Suppressor macrophage (primary cell): Measurements from ENCODE around the gene CREG2.
"Not testable (repeated sequence)": the region's sequence is repeated elsewhere in the genome, so short reads cannot be mapped to it uniquely, and the experiment has no call there.

Experiments
- DNase-seq, 4 experiments: peaks; one replicate each; pipeline ENCODE4 v3.0.0-alpha.2; 2020 to 2022

The CREG2 gene

DNA sequence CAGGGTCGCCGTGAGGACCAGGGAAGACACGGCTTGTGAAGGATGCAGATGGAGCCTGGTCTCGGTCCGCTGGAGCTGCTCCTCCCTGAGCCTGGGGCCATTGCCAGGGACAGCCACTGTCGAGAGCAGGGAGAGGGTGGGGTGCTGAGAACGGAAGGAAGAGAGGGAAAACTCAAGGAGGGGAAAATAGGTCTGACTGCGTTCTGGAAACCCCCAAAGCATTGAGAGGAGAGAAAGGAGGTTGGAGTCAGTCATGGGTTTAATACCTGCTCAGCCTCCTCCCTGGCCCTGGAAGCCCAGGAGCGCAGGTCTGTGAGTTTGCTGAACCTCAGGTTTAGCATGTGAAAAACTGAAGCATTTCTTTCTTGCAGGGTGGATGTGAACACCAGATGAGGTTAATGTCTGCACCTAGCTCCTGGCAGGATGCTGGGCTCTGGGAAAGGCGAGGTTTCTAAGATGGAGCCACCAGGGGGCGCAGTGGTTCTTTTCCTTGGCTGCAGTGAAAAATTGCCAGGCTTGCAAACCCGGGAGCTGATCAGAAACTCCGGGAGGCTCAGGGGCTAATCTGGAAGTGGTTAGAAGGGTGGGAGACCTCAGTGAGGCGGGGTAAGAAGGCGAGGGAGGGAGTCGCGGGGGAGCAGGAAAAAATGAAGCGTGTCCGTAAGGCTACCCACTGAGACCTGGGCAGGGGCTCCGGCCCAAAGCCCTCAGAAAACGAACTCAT, 45.2 kb downstream of the CREG2 start:
- DNase-seq, result peak; percentile 82 to 92 (median 91)

- no peak for DNase-seq
These were observed 45.9 kb downstream of the CREG2 start for GRCh38 chr2:101341421-101341820.

DNA sequence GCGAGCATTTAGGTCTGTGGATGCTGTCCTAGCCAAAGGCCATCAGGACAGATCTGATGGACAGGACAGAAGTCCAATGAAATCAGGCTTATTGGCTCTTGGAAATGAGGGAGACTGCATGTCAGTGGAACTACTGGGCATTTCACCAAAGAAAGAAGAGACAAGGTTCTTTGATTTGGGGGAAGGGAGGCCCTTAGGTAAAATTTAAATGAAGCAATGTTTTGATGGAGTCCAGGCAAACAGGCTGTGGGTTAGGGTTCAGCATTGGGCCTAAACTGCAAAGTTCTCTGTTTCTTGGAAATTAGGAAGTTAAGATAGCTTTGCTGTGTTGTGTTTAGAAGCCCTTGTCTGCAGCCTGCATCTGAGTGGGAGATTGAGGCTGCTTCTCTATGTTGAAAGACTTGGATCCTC, 47.2 kb downstream of the CREG2 start:
- peak; percentile 47 to 81 (median 70) for DNase-seq

DNA sequence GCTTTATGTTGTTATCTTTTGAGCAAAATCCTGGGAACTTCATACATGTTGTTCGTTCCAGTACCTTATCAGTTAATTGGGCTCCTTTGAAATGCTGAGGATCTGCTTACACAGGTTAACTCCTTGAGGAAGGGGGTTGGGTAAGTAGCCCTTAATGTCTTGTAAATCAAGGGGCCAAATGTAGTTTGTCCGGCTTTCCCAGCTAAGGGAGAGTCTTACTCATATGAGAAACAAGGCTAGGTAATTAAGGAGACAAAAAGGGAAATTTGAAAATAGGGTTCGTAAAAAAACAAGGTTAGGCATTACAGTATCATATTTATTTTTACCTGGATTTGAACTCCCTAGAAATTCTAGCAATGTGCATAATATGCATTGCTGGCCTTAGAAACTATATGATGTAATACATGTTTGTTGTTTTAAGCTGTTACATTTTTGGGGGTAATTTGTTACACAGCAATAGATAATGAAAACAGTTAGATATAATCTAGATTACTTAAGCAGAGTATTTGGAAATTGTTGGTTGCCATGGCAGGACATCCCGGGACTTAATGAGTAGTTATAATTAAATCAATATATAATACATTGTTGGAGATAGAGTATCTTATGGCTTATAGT, 47.9 kb downstream of the CREG2 start:
- DNase-seq, result no peak

- DNase-seq, result no peak
These were observed 49.4 kb downstream of the CREG2 start for GRCh38 chr2:101337877-101338276.

DNA sequence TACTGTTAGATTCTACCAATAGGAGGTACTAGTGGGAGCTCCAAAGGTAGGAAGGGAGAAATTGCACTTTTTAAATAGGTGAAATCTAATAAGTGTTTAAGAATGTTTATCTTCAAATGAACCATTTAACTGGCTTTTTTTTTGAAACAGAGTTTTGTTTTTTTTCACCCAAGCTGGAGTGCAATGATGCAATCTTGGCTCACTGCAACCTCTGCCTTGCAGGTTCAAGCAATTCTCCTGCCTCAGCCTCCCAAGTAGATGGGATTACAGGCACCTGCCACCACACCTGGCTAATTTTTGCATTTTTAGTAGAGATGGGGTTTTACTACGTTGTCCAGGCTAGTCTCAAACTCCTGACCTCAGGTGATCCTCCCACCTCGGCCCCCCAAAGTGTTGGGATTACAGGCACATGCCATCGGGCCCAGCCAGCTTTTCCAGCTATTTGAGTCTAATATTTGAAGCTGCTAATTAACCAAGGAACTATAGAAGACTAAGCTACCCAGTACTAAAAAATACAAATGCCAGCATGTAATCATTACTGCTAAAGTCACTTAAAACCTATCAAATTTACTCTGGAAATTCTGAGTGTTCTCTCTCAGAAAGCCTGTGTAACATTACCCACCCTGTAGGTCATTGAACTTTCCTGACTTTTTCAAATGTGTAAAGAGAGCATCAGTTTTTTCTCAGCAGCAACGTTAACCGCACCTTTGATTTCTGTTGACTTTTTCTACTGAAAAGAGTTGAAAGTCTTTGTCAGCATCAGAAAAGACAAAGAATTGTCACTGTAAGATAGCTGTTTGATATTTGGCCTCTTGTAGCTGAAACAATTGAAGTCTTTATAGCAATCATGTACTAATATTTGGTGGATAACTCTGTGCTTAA, 54.2 kb downstream of the CREG2 start:
- no peak for DNase-seq

- no peak for DNase-seq
These were observed 56.1 kb downstream of the CREG2 start for GRCh38 chr2:101331202-101331601.

GRCh38 chr2:101330253-101330933, 56.9 kb downstream of the CREG2 start:
- peak; percentile 73 to 89 (median 86) for DNase-seq

GRCh38 chr2:101329026-101329425, 58.3 kb downstream of the CREG2 start:
- DNase-seq, result no peak

DNA sequence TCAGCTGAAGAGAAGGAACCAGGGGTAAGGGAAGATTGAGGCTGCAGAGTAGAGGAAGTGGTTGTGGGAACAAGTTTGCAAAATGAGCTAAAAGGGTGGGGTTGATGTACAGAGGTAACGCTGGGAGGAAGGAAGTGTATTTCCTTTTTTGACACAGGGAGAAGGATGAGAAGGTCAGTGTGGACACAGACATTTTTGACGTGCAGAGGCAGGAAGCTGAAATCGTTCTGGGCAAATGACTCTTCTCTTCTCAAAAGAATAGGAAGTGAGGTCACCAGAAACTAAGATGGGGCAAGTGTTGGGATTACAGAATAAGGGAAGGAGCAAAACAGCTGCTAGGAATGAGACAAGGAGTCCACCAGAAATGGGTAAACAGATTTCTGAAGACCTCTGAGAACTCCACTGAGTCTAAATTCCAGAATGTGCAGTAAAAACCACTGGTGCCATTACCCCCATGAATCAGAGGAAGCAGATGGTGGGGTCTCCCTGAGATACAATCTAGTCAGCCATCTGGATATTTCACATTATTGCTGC, 58.8 kb downstream of the CREG2 start:
- DNase-seq, result peak; percentile 88 to 98 (median 92)

GRCh38 chr2:101327863-101328394, 59.4 kb downstream of the CREG2 start:
- DNase-seq, result peak in 1 of 4 experiments; percentile 22

GRCh38 chr2:101325425-101325824, 61.9 kb downstream of the CREG2 start:
- DNase-seq, result no peak

DNA sequence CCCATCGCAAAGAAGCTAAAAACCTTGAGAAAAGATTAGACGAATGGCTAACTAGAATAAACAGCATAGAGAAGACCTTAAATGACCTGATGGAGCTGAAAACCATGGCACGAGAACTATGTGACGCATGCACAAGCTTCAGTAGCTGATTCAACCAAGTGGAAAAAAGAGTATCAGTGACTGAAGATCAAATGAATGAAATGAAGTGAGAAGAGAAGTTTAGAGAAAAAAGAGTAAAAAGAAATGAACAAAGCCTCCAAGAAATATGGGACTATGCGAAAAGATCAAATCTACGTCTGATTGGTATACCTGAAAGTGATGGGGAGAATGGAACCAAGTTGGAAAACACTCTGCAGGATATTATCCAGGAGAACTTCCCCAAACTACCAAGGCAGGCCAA, 70.7 kb downstream of the CREG2 start:
- DNase-seq, result not testable (repeated sequence)

DNA sequence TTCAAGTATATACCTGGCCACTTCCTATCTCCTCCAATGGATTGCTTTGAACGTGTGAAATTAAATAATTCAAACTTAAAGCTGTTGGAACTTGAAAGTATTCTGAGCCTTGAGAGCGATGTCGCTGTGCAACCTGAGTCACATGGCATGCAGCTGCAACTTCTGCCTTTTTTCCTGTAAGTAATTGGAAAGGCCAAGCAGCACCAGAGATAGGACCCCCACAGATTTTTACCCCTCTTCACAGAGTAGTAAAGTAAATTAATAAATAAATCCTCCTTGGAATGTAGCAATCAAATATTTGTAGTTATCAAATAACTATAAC, 75.6 kb downstream of the CREG2 start:
- peak in 3 of 4 experiments; percentile 22 to 46 (median 25) for DNase-seq

DNA sequence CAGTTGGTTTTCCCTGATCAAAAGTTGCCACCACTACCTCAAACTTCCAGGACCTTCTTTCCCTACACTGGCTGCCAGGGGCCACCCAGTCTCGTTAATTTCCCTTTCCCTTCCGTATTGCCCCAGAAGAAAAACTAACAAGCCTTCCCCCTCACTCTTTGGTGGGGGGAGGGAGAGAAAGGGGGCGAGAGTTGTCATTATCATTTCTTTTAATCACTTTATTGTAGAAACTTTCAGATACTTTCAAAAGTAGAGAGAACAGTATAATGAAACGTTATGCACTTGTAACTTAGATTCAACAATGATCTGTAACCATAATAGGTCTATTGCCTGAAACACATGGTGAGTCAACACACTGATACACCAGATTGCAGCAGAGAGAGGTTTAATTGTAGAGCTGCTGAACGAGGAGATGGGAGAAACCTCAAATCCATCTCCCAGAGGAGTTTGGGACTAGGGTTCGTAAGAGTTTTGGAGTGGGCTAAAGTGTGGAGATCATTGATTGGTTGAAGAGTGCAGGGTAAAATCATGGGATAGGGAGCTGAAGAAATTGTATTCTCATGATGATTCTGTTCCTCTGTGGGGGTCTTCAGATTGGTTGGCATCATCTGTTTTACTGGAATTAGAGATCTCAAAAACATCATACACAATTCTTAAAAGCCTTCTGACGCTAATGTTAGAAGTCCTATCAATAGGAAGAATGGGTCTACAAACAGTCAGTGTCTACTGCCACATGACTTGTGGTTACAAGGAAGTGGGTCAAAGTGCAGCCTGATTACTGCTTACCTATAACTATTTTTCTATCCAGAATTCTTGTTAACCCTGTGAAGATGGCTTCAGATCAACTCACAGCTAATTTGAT, 76.2 kb downstream of the CREG2 start:
- DNase-seq, result peak in 2 of 4 experiments; percentile 27 to 35

DNA sequence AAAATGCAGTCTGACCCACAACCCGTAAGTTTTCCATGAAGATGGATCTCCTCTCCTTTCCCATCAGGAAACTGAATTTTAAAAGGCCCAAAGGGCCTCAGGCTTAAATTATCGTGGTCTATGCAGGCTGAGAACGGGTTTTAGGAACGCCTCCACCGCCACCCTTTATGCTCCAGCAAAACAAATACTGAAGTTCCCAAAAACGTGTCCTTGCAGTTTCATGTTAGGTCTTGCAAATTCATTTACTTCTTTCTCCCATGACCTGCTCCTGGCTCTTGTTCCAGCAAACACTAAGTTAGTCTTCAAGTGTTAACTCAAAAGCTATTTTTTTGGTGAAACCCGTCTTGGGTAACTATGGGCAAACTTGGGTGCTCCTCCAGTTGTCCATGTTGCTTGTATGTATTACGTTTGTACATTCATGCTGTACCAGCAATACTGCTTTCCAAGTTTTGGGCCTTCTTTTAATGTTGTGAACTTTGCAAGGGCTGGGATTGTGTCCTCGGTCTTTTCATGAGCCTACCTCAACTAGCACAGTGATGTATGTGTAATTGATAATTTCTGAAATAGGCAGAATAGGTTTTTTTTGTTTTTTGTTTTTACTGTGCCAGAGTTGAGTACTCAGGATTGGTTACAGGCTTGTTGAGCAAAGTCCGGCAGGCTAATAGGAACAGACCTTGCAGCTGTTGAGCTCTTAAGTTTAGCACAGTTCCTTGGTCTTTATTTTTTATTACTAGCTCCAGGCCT, 77.0 kb downstream of the CREG2 start:
- DNase-seq, result peak in 2 of 4 experiments; percentile 17 to 56

DNA sequence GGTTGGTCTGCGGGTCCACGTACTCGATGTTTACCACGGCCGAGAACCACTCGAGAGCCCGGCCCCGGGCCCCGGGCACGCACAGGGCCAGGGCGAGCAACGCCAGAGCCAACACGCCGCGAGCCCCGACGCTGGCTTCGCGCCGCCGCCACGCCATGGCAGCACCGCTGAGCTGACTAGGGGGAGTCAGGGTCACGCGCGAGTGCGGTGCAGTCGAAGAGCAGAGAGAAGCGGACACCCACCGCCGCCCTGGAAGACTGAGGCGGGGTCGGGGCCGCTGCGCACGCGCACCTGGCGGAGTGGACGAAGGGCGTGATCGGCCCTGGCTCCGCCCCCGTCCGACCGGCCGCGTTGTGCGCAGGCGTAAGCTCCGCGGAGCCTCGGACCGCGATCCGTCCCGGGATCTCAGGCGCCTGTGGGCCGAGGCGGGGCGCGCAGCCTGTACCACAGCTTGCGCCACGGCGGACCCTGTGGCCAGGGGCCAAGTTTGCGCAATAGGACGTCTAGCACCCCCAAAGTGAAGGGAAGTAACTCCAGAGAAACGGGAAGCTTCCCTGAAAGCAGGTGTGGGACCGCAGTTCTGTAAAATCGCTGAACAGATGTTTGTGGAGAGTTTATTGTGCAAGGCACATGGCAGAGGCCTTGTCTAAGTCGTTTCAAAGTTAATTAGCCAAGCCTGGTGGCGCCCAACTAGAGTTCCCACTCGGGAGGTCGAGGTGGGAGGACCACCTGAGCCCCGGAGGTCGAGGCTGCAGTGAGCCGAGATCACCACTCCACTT, 78.7 kb downstream of the CREG2 start, which contains the start of gene RNF149:
RNF149 (minus strand) TSS at position 270 of the 779 bp plus-strand sequence; CDS start at position 157, 113 bp downstream.
- DNase-seq, result peak; percentile 99

DNA sequence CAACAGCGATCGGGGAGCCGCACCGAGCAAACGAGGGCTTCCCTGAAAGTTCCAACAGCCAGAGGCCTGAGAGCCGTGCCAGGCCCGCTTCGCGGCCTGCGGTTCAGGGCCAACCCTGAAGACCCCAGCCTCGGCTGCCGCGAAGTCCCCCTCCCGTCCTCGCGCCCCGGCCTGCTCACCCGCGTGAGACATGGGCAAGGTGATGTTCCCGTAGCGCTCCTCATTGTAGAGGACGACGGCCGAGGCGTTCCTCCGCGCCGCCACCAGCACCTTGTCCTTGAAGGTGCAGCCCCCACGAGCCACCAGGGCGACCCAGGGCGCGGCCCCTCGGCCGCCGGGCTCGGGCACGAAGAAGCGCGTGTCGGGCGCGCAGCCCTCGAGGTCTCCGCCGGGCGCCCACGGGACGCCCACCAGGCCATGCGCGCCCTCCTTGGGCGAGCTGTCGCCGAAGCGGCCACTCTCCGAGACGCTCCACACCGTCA, 79.3 kb downstream of the CREG2 start:
- DNase-seq, result peak; percentile 9 to 73 (median 56)

DNA sequence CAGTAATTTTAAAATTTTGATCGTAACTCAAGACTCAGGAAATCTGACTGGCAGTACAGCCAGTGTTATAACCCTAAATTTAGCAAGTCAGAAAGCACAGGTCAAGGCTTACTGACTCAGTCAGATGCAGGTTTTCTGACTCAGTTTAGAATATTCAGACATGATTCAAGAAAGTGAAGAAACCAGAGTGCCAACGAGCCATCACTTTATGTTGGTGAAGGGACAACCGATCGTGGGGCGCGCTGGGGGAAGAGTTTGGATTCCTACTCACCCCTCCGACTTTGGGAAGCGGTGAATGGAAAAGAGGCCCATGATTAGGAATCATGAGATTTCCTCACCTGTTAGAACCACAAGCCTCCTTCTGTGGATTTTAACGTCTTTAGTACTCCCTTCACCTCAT, 79.8 kb downstream of the CREG2 start:
- DNase-seq, result peak in 2 of 4 experiments; percentile 14 to 27
